Activated B cell treated with CpG ODN at 0.5 μM for 24 hours (primary cell): ENCODE measurements around the gene SHBG. TPM values are rescaled to one million over a fixed set of nuclear protein-coding genes. Genes with fewer than 3 reads are reported as not detected.

ENCODE experiments used
- ATAC-seq: fragments of 200-7000 bp; cut with Tn5 transposase; one replicate; pipeline ENCODE4 v1.10.0; 2021; ENCODE audit warnings: low read depth, mild to moderate bottlenecking, moderate library complexity
- CTCF ChIA-PET: fragments of 350-600 bp; sonication (Branson Sonifier 250); formaldehyde crosslinking; loops from one replicate; lab custom pipeline; 2021; ENCODE audit warnings: antibody characterized with exemption; lab: Charles Lee
- POLR2A ChIA-PET: fragments of 350-600 bp; sonication (Branson Sonifier 250); formaldehyde crosslinking; loops from one replicate; lab custom pipeline; 2021; ENCODE audit warnings: antibody characterized with exemption; lab: Charles Lee
- DNase-seq: peaks from one replicate; pipeline ENCODE4 v3.0.0; 2022
- H3K27ac Mint-ChIP-seq: one replicate; pipeline ENCODE4 v1.8.0; 2020; ENCODE audit warnings: mixed read lengths
- H3K27me3 Mint-ChIP-seq: one replicate; pipeline ENCODE4 v1.8.0; 2021; ENCODE audit warnings: mixed read lengths
- H3K36me3 Mint-ChIP-seq: one replicate; pipeline ENCODE4 v1.8.0; 2021; ENCODE audit warnings: low read depth, mixed read lengths
- H3K4me1 Mint-ChIP-seq: one replicate; pipeline ENCODE4 v1.8.0; 2021; ENCODE audit warnings: mixed read lengths
- H3K4me3 Mint-ChIP-seq: one replicate; pipeline ENCODE4 v1.8.0; 2020; ENCODE audit warnings: mild to moderate bottlenecking, mixed read lengths
- H3K9me3 Mint-ChIP-seq: one replicate; pipeline ENCODE4 v1.8.0; 2020; ENCODE audit warnings: mixed read lengths
- CTCF ChIP-seq: fragments of 200-600 bp; IDR thresholded peaks from one replicate; pipeline ENCODE4 v1.8.0; 2022; ENCODE audit warnings: antibody characterized with exemption, mild to moderate bottlenecking
- intact Hi-C: fragments of 100-400 bp; cut with micrococcal nuclease; formaldehyde crosslinking; loops from one replicate; pipeline ENCODE4 v1.15.1; 2024
- total RNA-seq: library from RNA; stranded (reverse); gene quantifications from 2 replicates; pipeline ENCODE4 v1.2.3, GENCODE V29; 2022

The SHBG gene
- total RNA-seq, 1 donor from 2014 or later: not detected

GRCh38 chr17:7586673-7587419 lies 43.1 kb upstream of the SHBG start:
- H3K27ac Mint-ChIP-seq: no peak overlapping the region
- no peak for TF ChIP-seq CTCF
- POLR2A ChIA-PET: interaction anchor here (0.7 to 3.9 kb wide), 4 partner anchors 13 to 102 kb away, joined by 4 to 94 read pairs (median 6); partner anchors contain the start of genes TP53 and WRAP53
- no peaks in the 10 kb centered on the region for H3K9me3 Mint-ChIP-seq
- H3K4me3 Mint-ChIP-seq: no peak overlapping the region
- CTCF ChIA-PET: interaction anchor here (1.2 to 3.4 kb wide), 3 partner anchors 28 to 72 kb away, joined by 3 to 16 read pairs (median 3); partner anchors contain the start of gene FXR2
- peaks cover 41% of the 10 kb centered on the region for H3K36me3 Mint-ChIP-seq
- peaks cover 34% of the 10 kb centered on the region for H3K4me1 Mint-ChIP-seq
- intact Hi-C loops: loop anchor here (10.0 kb wide), 1 partner anchor 542 kb away; the partner anchor contains the start of gene SLC16A11
- H3K27me3 Mint-ChIP-seq: no peaks in the 10 kb centered on the region
- DNase-seq: no peak
- ATAC-seq: no peak

DNA sequence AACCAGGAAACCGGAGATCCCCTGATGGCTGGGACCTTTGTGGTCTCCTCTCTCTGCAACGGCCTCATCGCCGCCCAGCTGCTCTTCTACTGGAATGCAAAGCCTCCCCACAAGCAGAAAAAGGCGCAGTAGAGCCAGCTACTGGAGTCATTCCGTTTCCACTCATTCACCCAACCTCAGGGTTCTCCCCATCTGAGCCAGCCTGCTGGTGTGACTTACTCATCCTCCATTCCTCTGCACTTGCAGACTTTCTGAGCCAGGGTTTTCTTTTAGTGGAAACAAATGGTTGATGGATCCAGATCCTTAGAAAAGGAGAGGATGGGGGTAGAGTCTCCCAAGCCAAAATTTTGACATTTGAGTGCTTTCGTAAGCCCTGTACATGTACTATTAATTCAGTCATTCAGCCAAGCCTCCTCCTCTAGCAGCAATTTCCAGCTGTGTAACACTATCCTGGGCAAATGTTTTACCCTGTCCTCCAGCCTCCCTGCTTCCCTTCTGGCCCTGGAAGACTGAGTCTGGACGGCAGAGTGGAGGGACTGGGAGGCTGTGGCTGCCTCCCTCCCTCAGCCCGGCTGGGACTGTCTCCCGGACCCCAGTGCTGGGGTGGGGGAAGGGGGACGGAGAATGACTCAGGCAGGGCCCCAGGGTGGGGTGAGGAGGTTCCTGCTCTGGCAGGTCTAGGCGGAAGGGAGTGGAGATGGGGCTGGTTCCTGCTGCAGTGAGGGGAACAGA lies 42.3 kb upstream of the SHBG start:
- Mint-ChIP-seq H3K27me3 (no peaks in the 10 kb centered on the region), H3K9me3 (no peaks in the 10 kb centered on the region), H3K27ac (no peak overlapping the region), H3K4me1 (peaks cover 26% of the 10 kb centered on the region), H3K36me3 (peaks cover 49% of the 10 kb centered on the region), H3K4me3 (no peak overlapping the region)
- POLR2A ChIA-PET: interaction anchor here (0.7 to 1.2 kb wide), 3 partner anchors 14 to 103 kb away, joined by 4 to 7 read pairs (median 6); no protein-coding TSS in a partner anchor
- TF ChIP-seq CTCF: no peak
- no peak for DNase-seq
- no peak for ATAC-seq
- intact Hi-C loops: loop anchor here (10.0 kb wide), 1 partner anchor 543 kb away; the partner anchor contains the start of gene SLC16A11
- CTCF ChIA-PET: interaction anchor here (1.2 to 3.4 kb wide), 4 partner anchors 27 to 151 kb away, joined by 3 to 16 read pairs (median 9); partner anchors contain the start of genes FXR2 and TMEM102

GRCh38 chr17:7588553-7589203 lies 41.3 kb upstream of the SHBG start:
- H3K27ac Mint-ChIP-seq: no peak overlapping the region
- H3K9me3 Mint-ChIP-seq: no peaks in the 10 kb centered on the region

More at GRCh38 chr17:7588553-7589203, 41.3 kb upstream of the SHBG start:
- ATAC-seq (no peak), DNase-seq (no peak)
- no peak for TF ChIP-seq CTCF
- POLR2A ChIA-PET: interaction anchor here (0.6 to 2.4 kb wide), 16 partner anchors 9 to 543 kb away, joined by 3 to 17 read pairs (median 4); partner anchors contain the start of genes CD68, FXR2, POLR2A and SAT2
- Mint-ChIP-seq H3K4me3 (no peak overlapping the region), H3K4me1 (peaks cover 20% of the 10 kb centered on the region), H3K27me3 (no peaks in the 10 kb centered on the region), H3K36me3 (peaks cover 55% of the 10 kb centered on the region)
- intact Hi-C loops: loop anchor here (1.0 to 10.0 kb wide), 4 partner anchors 27 to 544 kb away; partner anchors contain the start of genes SENP3 and SLC16A11
- CTCF ChIA-PET: interaction anchor here (1.1 to 3.3 kb wide), 24 partner anchors 9 to 543 kb away, joined by 3 to 38 read pairs (median 6); partner anchors contain the start of genes CD68, FXR2, NEURL4 and SAT2
